ENCODE measurements around the gene GPRIN1.
"Not testable (repeated sequence)": the region's sequence is repeated elsewhere in the genome, so short reads cannot be mapped to it uniquely, and the experiment has no call there.

GPRIN1 gene

DNA sequence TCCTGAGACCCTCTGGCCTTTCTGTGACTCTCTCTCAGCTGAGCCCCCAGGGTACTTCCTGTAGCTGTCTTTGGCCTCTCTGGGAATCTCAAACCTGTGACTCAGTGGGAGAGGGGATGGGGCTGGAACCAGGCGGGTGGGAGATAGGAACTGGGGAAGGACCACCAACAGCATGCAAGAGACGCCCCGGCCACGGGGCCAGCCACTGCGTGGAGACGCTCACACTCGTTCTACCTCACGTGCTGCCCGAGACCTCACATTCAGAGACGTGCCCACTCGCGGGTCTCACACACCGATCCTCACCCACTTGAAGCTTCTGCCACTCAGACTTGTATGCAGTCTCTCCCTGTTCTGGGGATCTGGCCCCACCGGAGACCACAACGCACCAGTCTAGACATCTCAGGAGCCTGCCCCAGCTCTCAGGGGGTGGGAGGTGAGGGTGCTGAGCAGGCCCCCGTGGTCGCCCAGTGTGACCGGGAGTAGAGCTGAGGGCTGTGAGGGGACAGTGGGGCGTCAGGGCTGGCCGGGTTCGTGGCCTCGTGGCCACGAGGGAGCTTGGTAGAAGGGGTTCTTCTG is 13.8 kb downstream of the GPRIN1 start:
- no peak for DNase-seq

- no peak for DNase-seq
Measured at GRCh38 chr5:176595386-176595943, 14.5 kb downstream of the GPRIN1 start.

DNA sequence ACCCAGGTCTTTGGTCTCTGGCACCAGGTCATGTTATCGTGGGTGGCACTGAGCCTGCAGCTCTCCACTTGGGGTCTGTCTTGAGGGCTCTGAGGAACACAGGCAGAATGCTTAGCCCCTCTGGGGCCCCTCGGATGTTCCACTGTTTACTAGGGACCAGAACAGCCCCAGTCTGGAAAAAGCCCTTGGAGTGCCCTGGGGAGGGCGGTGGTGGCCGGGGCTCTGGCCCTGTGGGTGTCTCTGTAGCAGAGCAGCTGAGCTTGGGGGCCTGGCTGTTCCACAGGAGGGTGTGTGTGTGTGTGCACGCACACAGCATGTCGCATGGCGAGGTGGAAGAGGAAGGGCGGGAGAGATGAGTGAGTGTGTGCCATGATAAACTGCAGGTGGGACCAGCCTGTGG is 15.4 kb downstream of the GPRIN1 start:
- DNase-seq: no peak

GRCh38 chr5:176593273-176593869 is 16.6 kb downstream of the GPRIN1 start:
- no peak for DNase-seq

GRCh38 chr5:176592573-176592972 is 17.4 kb downstream of the GPRIN1 start:
- no peak for DNase-seq

GRCh38 chr5:176591667-176592066 is 18.3 kb downstream of the GPRIN1 start:
- not testable (repeated sequence) for DNase-seq

DNA sequence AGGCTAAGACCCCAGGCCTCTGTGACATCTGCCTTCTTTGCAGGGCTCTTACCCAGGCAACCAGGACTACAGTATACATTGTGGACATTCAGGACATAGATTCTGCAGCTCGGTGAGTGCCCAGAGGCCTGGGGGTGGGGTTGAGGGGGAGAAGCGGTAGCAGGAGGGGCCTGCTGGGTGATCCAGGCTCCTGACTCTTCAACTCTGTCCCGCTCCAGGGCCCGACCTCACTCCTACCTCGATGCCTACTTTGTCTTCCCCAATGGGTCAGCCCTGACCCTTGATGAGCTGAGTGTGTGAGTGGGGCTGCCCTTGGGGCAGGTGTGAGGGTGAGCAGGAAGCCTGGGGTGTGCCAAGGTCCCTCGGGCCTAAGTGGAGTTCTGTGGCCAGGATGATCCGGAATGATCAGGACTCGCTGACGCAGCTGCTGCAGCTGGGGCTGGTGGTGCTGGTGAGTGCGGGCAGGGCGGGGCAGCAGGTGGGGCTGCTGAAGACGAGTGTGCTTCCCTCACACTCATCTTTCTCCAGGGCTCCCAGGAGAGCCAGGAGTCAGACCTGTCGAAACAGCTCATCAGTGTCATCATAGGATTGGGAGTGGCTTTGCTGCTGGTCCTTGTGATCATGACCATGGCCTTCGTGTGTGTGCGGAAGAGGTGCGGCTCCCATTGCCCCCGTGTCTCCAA is 19.8 kb downstream of the GPRIN1 start:
- DNase-seq: no peak

- no peak for DNase-seq
Measured at GRCh38 chr5:176589039-176589769, 20.8 kb downstream of the GPRIN1 start.

GRCh38 chr5:176588297-176588696 is 21.7 kb downstream of the GPRIN1 start:
- DNase-seq: no peak

DNA sequence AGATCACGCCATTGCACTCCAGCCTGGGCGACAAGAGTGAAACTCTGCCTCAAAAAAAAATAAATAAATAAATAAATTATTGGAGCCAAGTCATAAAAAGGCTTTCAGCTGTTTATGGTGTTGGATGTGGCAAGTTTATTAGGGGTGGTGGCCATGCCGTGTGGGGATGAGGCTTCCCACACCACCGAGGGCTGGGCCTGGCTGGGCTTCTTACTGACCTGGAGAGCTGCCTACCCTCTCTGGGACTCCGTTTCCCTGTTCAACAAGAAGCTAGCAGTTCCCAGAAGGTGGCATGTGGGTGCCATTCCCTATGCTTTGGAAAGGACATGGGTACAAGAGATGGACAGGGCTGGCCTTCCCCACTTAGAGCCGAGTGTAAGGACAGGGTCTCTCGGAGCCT is 22.6 kb downstream of the GPRIN1 start:
- no peak for DNase-seq

DNA sequence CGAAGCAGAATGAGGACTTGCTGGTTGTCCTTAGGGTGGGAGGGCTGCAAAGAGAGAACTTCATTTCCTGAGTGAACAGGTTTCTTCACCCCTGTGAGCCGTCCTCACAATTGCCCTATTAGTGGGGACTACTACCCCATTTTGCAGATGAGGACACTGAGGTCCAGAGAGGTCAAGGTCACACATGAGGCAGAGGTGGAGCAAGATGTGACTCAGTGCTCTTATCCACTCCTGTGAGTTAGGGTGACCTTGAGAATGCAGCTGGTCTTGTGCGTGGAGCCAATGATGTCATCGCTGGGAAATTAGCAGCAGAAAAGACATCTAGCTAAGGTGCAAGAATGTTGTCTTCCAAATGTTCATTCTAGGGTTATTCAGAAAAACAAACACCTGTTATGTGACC is 26.9 kb downstream of the GPRIN1 start:
- no peak for DNase-seq

GRCh38 chr5:176581361-176581760 is 28.6 kb downstream of the GPRIN1 start:
- no peak for DNase-seq

DNA sequence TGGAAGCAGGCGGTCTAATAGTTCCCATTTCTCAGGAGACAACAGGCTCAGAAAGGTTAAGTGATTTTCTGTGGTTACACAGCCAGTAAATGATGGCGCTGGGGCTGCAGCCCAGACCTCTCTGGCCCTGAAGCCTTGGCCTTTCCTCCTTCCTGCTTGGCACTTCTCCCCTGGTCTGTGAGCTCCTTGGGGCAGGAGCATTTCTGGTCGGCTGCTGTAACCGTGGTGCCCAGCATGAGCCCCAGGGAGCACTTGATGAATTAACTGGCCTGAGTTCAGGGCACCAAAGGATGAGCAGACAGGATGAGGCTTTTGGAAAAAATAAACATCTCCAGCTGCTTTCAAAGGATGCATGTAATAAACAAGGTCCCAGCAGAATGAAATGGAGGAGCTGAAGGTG is 30.6 kb downstream of the GPRIN1 start:
- DNase-seq: no peak

DNA sequence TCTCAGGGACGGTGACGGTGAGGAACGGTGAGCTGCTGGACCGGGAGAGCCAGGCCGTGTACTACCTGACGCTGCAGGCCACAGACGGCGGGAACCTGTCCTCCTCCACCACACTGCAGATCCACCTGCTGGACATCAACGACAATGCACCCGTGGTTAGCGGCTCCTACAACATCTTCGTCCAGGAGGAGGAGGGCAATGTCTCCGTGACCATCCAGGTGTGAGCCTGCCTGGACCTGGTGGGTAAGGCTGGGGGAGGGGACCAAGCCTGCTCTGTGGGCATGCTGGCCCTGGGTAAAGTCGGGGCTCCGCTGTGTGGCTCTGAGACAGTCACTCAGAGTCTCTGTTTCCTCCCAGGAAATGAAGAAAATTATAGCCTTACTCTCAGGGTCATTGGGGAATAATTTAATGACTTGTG is 31.6 kb downstream of the GPRIN1 start:
- peak in 1 of 2 experiments; percentile 40 for DNase-seq

GRCh38 chr5:176577312-176578176 is 32.4 kb downstream of the GPRIN1 start:
- DNase-seq: no peak

DNA sequence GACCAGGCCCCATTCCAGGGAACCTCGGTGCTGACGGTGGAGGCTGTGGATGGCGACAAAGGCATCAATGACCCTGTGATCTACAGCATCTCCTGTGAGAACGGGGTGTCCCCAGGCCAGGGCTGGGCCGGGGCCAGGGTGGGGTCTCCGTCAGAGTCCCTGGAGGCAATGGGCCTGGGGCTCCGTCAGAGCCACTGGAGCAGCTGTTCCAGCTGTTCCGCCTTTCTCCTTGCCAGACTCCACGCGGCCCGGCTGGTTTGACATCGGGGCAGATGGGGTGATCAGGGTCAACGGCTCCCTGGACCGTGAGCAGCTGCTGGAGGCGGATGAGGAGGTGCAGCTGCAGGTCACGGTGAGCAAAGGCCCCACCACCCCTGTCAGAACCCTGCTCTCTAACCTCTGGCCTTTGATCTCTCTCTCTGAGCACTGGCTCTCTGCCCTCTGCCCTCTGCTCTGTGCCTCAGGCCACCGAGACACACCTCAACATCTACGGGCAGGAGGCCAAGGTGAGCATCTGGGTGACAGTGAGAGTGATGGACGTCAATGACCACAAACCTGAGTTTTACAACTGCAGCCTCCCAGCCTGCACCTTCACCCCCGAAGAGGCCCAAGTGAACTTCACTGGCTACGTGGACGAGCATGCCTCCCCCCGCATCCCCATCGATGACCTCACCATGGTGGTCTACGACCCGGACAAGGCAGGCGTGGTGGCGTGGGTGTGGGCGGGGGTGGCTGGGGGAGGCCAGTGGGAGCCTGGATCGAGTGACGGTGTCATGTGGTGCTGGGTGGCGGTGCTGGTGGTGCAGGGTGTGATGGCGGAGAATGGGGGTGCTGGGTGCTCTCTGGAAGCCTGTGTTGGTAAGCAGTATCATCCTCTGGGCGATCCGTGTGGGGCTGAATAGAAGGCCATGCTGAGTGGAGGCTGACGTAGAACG is 34.2 kb downstream of the GPRIN1 start:
- no peak for DNase-seq

DNA sequence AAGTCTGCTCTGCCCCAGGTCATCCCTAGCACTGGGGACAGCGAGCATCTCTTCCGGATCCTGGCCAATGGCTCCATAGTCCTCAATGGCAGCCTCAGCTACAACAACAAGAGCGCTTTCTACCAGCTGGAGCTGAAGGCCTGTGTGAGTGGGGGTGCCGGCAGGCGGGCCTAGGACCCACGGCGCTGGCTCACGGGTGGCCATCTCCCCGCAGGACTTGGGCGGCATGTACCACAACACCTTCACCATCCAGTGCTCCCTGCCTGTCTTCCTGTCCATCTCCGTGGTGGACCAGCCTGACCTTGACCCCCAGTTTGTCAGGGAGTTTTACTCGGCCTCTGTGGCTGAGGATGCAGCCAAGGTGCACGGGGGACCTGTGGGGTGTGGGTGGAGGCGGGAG is 34.9 kb downstream of the GPRIN1 start:
- no peak for DNase-seq

DNA sequence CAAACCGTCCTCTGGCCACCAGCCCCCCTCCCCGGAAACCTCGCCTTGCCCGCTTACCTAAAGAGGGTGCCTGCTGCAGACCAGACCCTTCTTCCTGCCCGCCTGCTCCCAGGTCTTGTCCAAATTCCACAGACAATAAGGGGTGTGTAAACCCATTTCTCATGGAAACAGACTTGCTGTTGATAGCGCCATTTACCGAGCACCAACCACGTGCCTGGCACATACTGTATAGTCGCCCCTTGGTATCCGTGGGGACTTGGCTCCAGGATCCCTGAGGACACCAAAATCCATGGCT is 35.7 kb downstream of the GPRIN1 start:
- DNase-seq: no peak

- DNase-seq: peak in 1 of 2 experiments; percentile 25
Measured at GRCh38 chr5:176573564-176574296, 36.2 kb downstream of the GPRIN1 start.

GRCh38 chr5:176570044-176570443 is 39.9 kb downstream of the GPRIN1 start:
- DNase-seq: no peak

DNA sequence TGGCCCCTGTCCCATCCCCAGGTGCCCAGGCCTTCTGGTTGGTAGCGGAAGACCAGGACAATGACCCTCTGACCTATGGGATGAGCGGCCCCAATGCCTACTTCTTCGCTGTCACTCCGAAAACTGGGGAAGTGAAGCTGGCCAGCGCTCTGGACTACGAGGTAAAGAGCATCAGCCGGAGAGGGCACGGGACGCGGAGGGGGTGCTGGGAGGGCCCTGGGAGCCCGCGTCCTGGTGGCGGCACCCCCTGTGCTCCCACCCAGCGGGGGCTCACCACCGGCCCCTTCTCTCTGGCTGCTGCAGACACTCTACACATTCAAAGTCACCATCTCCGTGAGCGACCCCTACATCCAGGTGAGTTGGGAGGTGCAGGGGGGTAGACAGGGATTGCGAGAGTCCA is 41.3 kb downstream of the GPRIN1 start:
- no peak for DNase-seq
